GM21786 (cell line): Measurements from ENCODE around the gene FARS2.

ENCODE experiments used
- ATAC-seq: cut with Tn5 transposase; IDR thresholded peaks from one replicate; pipeline ENCODE4 v1.9.1; 2021; ENCODE audit not compliant: unreplicated experiment

FARS2 gene

GRCh38 chr6:5817869-5818268 is 556.6 kb downstream of the FARS2 start:
- no peak for ATAC-seq

GRCh38 chr6:5818959-5819358 is 557.6 kb downstream of the FARS2 start:
- no peak for ATAC-seq
